ENCODE results near the gene MEIOB. TPM values are rescaled to one million over a fixed set of nuclear protein-coding genes. Genes with fewer than 3 reads are reported as not detected.
A peak's percentile ranks its signal among the peaks of the same experiment; 100 is the strongest.
"Not testable (repeated sequence)": the region's sequence is repeated elsewhere in the genome, so short reads cannot be mapped to it uniquely, and the experiment has no call there.

Gene MEIOB
- total RNA-seq, 4 donors from 2014 or later, result 0.76 TPM; not detected in 3

DNA sequence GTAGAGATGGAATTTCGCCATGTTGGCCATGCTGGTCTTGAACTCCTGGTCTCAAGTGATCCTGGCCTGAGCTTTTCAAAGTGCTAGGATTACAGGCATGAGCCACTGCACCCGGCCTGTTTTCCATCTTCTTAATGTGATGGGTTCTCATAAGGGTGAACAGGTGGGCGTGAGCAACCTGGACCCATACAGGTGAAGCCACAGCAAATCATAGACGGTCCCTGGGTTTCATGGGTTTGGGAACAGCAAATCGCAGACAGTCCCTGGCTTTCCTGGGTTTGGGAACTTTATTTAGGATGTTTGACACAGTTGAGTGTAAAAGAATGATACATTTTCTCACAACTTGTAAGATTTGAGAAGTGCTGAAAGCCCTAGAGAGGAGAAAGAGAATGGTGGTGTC, 12.9 kb upstream of the MEIOB start:
- peaks cover 0 to 59% (median 0%) of the 10 kb centered on the region in 4 donors for H3K27me3 ChIP-seq
- no peaks in the 10 kb centered on the region for H3K36me3 ChIP-seq
- H3K4me1 ChIP-seq, result peaks cover 0 to 3% (median 0%) of the 10 kb centered on the region in 3 donors
- H3K4me3 ChIP-seq, result no peak overlapping the region
- no peaks in the 10 kb centered on the region for H3K9me3 ChIP-seq
- no peak overlapping the region for H3K27ac ChIP-seq
- intact Hi-C loops (cut with DNase I), result no loop called here
- TF ChIP-seq POLR2A (IDR thresholded peaks at IDR 0.05), result no peak
- TF ChIP-seq, protein P1, sequence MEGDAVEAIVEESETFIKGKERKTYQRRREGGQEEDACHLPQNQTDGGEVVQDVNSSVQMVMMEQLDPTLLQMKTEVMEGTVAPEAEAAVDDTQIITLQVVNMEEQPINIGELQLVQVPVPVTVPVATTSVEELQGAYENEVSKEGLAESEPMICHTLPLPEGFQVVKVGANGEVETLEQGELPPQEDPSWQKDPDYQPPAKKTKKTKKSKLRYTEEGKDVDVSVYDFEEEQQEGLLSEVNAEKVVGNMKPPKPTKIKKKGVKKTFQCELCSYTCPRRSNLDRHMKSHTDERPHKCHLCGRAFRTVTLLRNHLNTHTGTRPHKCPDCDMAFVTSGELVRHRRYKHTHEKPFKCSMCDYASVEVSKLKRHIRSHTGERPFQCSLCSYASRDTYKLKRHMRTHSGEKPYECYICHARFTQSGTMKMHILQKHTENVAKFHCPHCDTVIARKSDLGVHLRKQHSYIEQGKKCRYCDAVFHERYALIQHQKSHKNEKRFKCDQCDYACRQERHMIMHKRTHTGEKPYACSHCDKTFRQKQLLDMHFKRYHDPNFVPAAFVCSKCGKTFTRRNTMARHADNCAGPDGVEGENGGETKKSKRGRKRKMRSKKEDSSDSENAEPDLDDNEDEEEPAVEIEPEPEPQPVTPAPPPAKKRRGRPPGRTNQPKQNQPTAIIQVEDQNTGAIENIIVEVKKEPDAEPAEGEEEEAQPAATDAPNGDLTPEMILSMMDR (IDR thresholded peaks at IDR 0.05), result no peak
- no peak for DNase-seq
- WGBS, 2 donors, result 67% methylated on average over 5 of the region's 5 CpGs

DNA sequence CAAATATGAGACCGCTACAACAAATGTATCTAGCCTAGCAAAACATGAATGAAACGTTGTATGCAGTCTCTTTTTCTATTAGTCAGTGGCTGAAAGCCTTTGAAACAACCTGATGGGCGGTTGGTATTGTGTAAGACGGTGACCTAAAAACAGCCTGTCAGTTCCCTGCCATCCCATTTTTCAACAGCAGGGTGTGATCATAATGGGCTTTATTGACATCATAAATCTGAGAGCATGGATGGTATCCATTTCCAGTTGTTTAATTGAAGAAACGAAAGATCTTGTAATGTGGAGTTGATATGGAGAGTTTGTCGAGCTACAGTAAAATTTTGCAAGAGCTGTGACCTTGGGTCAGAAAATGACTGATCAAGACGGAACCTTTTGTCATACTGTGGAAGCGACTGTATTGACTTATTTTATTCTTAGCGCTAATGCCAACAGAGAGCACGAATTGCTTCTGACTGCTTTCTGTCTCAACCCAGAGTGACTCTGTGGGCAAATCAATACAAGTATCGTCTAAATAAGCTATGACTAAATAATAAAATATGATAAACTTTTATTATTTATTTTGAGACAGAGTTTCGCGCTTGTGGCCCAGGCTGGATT, 12.3 kb upstream of the MEIOB start:
- Histone ChIP-seq H3K4me3 (no peak overlapping the region), H3K27me3 (peaks cover 0 to 63% (median 0%) of the 10 kb centered on the region in 4 donors), H3K36me3 (no peaks in the 10 kb centered on the region), H3K4me1 (peaks cover 0 to 5% (median 0%) of the 10 kb centered on the region in 3 donors), H3K27ac (no peak overlapping the region), H3K9me3 (no peaks in the 10 kb centered on the region)
- TF ChIP-seq POLR2A (IDR thresholded peaks at IDR 0.05), result no peak
- TF ChIP-seq, protein P1 (IDR thresholded peaks at IDR 0.05), result peak in 3 of 6 experiments; percentile 16 to 56 (median 33)
- intact Hi-C loops (cut with DNase I), result no loop called here
- no peak for DNase-seq
- WGBS, 2 donors, result 54 to 60% methylated on average over 13 of the region's 13 CpGs

DNA sequence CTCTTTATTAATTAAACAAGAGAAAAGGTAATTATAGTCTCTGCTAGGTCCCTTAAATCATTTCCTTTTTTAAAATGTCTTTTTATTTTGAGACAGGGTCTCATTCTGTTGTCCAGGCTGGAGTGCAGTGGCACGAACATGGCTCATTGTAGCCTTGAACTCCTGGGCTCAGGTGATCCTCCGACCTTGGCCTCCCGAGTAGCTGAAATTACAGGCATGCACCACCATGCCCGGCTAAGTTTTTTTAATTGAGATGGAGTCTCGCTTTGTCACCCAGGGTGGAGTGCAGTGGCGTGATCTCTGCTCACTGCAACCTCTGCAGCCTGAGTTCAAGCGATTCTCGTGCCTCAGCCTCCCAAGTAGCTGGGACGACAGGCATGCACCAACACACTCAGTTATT, 9.2 kb upstream of the MEIOB start:
- H3K4me1 ChIP-seq; H3K27ac ChIP-seq; H3K4me3 ChIP-seq; H3K36me3 ChIP-seq; DNase-seq; intact Hi-C loops (cut with DNase I); H3K9me3 ChIP-seq: not testable (repeated sequence)
- 73 to 84% methylated on average over 9 of the region's 9 CpGs for WGBS, 2 donors
- H3K27me3 ChIP-seq, result peaks cover 0 to 83% (median 0%) of the 10 kb centered on the region in 4 donors

DNA sequence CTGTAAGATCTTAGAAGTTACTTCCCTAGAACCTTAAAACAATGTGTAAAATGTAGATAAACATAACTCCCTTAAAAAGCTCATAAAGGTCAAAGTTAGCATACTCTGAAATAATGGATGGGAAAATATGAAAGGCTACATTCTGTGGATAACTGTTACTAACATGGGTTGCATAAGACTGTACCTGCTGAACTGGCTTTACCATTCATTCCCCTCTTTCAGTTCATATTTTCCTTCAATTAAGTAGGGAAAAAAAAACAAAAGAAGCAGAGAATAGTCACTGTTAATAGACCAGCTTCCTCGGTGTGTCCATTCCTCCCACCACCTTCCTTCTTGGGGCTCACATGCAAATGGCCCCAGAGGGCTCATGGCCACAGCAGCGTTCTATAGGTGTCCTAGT, 7.5 kb upstream of the MEIOB start:
- peaks cover 0 to 5% (median 0%) of the 10 kb centered on the region in 3 donors for H3K4me1 ChIP-seq
- H3K27ac ChIP-seq, result no peak overlapping the region
- 36 to 38% methylated on average over 2 of the region's 2 CpGs for WGBS, 2 donors
- H3K27me3 ChIP-seq, result peaks cover 0 to 86% (median 0%) of the 10 kb centered on the region in 4 donors
- H3K4me3 ChIP-seq, result no peak overlapping the region
- no peak for DNase-seq
- TF ChIP-seq POLR2A (IDR thresholded peaks at IDR 0.05), result no peak
- TF ChIP-seq, protein P1 (IDR thresholded peaks at IDR 0.05), result no peak
- intact Hi-C loops (cut with DNase I), result no loop called here
- H3K36me3 ChIP-seq, result no peaks in the 10 kb centered on the region
- H3K9me3 ChIP-seq, result no peaks in the 10 kb centered on the region

DNA sequence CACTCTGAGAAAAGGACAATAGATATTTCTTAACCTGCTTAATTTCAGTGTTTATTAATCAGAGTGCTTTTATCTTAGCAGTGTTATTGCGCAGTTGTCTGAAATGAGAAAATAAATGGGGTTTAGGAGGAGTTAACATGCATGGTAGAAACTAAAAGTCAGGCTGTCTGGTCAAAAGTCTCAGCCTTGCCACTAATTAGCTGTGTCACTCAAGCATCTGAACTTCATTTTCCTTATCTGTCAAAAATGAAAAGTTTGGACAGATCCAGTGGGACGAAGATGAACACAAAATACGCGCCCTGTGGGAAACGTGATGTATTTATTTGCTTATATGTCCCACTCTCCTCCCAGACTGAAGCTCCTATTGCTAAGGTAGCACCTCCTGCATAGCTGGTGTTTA, 6.3 kb upstream of the MEIOB start:
- Histone ChIP-seq H3K9me3 (no peaks in the 10 kb centered on the region), H3K36me3 (no peaks in the 10 kb centered on the region), H3K27ac (no peak overlapping the region), H3K27me3 (peaks cover 0 to 87% (median 0%) of the 10 kb centered on the region in 4 donors), H3K4me1 (peaks cover 0 to 5% (median 0%) of the 10 kb centered on the region in 3 donors), H3K4me3 (no peak overlapping the region)
- TF ChIP-seq, protein P1 (IDR thresholded peaks at IDR 0.05), result no peak
- TF ChIP-seq POLR2A (IDR thresholded peaks at IDR 0.05), result no peak
- 70 to 76% methylated on average over 5 of the region's 5 CpGs for WGBS, 2 donors
- no peak for DNase-seq
- intact Hi-C loops (cut with DNase I), result no loop called here

Data from esophagus squamous epithelium (tissue), 5 donors.